HG03139 (cell line): ENCODE data around the gene CHRNB4.

Experiments
- ATAC-seq: cut with Tn5 transposase; IDR thresholded peaks from one replicate; pipeline ENCODE4 v1.9.1; 2021; ENCODE audit not compliant: unreplicated experiment

Gene CHRNB4

GRCh38 chr15:78668987-78669386 lies 28.0 kb upstream of the CHRNB4 start:
- ATAC-seq: no peak

GRCh38 chr15:78667578-78668236 lies 26.7 kb upstream of the CHRNB4 start:
- no peak for ATAC-seq

GRCh38 chr15:78666010-78666409 lies 25.0 kb upstream of the CHRNB4 start:
- no peak for ATAC-seq

DNA sequence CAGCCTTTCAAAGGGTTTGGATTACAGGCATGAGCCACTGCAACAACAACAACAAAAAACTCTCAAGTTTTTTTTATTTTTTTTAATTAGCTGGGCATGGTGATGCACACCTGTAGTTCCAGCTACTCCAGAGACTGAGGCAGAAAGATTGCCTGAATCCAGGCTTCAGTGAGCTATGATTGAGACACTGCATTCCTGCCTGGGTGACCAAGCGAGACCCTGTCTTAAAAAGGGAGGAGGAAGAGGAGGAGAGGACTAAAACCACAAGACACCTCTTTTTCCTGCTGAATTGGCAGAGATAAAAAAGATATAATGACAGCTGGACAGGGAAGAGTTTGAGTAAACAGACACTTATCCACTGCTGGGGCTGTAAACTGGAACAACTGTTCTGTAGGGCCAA lies 22.7 kb upstream of the CHRNB4 start:
- no peak for ATAC-seq

- no peak for ATAC-seq
Observed at GRCh38 chr15:78662028-78662427, 21.0 kb upstream of the CHRNB4 start.

DNA sequence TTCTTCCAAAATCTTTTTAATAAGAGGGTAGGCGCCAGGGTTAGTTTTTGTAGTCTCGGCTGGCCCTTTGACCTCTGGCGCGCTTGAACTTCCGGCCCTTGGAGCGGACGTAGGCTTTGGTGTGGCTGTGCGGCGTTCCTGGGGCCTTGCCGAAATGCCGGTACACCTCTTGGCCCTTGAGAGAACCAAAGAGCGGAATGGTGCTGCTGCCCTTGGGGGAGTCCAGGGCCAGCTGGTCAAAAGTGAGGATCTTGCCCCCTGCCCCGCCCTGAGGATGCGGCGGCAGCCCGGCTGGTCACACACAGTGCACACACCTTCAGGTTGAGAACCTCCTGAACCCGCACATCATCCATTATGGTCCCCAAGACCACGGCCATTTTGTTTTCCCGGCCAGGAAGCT lies 20.0 kb upstream of the CHRNB4 start:
- no peak for ATAC-seq

DNA sequence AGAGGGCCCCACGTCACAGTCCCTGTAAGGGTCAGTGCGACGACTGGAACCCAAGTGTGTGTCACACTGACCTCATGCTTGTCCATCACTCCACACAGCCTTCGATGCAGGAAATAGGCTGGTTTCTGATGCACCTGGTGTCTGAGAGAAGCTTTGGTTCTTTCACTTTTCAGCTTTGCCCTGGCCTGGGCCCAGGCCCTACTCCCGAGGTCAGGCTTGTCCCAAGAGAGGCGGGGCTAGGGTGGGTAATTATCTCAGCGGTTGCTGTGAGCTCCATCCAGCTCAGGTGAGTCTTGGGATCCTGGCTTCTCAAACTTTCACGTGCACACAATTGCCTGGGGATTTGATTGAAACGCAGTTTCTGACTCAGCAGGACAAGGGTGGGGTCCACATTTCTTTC lies 19.6 kb upstream of the CHRNB4 start:
- ATAC-seq: no peak

DNA sequence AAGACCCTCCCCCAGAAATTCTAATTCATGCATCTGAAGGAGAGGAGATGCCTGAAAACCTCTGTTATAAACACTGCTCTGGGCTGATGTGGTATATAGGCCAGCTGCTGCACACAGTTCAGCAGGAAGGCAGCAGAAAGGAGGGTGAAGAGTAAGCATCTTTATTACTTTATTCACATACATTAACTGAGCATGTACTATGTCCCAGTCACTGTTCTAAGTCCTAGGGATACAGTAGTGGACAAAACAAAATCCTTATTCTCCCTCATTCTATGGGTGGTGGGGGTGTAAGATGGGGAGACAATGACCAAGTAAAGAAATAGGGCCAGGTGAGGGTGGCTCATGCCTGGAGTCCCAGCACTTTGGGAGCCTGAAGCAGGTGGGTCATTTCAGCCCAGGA lies 17.8 kb upstream of the CHRNB4 start:
- no peak for ATAC-seq

GRCh38 chr15:78654272-78654671 lies 13.3 kb upstream of the CHRNB4 start:
- ATAC-seq: no peak

DNA sequence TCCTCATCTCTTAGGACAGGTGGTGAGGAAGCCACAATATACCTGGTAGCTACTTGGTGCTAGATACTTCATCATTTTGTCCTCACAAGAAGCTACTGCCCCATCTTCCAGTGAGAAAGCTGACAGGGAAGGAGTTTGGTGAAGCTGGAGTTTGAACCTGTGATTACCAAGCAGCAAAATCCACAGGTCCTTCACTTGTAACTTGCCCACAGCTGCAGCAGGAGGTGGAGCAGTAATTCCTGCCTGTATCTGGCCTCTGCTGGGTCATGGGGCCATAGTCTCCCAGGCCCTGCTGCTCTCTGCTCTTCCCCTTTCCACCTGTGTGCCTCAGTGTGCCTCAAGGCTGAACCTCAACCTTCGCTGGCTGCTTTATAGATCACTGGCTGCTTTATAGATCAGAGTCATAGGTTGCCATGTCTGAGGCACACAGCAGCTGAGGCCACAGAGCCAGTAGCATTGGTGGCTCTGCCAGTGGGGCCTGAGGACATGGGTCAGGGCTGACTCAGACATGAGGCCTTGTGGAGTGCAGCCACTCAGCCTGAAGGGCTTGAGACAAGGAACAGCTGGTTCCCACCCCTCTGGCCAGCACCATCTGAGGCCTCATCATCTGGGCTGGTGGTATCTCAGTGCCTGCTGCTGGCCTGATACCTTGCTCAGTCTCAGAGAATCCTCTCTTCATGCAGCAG lies 11.1 kb upstream of the CHRNB4 start:
- no peak for ATAC-seq

DNA sequence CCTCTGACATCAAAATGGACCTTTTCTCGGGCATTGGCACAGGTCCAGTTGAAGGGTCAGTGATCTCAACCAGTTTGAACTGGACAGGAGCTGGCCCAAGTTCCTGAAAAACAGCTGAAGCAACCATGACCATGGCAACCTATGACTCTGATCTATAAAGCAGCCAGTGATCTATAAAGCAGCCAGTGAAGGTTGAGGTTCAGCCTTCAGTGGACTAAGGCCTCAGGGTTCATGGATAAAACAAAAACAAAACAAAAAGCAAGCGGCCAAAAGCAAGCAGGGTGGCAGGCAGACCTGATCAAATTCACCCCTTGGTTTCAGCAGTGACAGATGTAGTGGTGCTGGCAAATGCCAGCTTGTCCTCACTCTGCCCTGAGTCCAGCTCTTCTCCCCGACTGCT lies 10.0 kb upstream of the CHRNB4 start:
- ATAC-seq: no peak

- ATAC-seq: no peak
Observed at GRCh38 chr15:78650022-78650421, 9.0 kb upstream of the CHRNB4 start.

GRCh38 chr15:78645009-78645408 lies 4.0 kb upstream of the CHRNB4 start:
- ATAC-seq: no peak

DNA sequence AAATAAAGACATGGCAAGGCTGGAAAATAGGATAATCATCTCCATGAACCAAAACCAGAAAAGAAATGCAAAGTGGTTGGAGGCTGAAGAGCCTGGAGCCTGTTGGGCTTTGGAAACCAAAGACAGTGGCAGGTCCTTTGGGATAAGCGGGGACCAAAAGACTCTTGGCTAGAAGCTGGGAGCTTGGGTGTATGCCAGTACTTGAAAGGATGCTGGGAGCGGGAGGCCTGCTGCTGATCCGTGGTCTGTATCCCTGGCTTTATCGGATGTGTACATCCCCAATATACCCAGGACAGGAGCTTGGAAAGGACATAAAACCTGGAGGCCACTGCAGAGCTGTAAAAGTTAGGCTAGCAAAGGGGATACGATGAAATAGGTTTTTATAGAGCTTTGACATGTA lies 1.3 kb upstream of the CHRNB4 start:
- ATAC-seq: no peak

DNA sequence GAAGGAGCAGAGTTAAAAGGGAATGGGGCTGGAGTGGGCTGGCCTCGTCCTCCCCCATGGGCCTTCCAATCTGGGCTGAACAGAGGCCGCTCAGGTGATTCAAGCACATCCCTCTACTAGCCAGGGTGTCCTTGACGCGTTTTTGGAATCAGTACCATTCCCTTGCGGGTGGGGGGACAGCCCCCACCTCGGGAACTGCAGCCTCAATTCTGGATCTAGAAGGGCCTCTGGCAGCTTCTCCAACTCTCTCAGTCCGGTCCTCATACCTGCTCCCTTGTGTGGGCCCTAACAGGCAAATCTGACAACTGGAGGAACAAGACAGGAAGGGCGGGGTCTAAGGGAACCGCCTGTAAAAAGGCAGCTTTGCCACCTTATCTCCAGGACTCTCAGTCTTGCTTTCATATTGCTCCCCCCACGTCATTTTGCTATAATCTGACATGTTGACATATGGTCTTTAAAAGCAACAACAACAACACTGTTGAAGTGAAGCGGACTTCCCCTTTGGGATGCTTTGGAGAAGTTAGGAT lies 802 bp upstream of the CHRNB4 start:
- no peak for ATAC-seq

DNA sequence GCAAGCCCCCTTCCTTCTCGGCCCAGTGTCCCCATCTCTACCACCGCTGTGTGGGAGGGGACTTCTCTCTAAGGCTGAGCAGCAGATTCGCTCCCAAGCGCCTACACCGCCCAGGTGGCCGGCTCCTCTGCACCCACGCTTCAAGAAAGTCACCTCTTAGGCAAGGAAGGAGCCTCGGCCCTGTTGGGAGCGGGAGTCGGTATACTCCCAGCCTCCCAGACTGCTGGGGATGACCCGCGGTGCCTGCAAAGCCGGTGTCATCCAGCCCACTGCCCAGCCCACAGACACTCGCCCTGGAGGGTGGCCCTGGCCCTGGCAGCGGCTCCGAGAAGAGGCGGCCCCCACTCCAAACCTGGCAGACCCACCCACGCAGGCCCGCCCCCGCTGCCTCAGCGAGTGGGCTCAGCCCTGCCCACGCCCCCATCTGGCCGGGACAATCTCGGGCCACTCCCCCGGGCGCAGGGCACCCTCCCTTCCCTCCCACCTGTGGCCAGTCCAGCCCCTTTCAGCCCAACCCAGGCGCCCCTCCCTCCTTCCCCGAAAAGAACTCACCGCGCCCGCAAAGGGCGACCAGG lies 396 bp downstream of the CHRNB4 start:
- no peak for ATAC-seq

GRCh38 chr15:78638658-78639314 lies 2.2 kb downstream of the CHRNB4 start:
- ATAC-seq: no peak

DNA sequence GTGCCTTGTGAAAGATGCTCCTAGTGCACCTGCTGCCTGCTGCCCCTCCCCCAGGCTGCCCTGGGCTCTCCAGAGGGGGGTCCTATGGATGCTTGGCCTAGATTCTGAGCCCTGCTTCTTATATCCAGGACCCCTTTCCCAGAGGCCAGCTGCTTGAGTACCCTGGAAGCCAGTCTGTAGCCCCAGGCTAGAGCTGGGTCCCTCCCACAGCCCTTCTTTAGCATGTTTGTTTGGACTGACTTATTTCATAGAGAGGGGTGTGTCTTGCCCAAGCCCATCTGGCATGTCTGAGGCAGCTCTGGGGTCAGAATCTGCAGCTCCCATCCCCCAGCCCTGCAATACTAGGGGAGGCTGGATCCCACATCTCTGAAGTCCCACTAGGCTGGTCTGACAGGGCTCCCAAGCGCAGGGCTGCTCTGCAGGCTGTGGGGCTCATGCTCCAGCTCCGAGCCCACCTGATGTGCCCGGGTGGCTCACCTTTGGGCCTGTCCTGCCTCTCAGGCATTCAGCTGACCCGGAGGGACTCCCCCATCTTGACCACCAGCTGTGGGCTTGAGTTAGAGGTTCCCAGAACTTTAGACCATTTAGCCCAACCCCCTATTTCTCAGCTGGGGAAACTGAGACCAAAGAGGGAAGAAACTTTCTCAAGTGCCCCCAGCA lies 3.1 kb downstream of the CHRNB4 start:
- no peak for ATAC-seq

DNA sequence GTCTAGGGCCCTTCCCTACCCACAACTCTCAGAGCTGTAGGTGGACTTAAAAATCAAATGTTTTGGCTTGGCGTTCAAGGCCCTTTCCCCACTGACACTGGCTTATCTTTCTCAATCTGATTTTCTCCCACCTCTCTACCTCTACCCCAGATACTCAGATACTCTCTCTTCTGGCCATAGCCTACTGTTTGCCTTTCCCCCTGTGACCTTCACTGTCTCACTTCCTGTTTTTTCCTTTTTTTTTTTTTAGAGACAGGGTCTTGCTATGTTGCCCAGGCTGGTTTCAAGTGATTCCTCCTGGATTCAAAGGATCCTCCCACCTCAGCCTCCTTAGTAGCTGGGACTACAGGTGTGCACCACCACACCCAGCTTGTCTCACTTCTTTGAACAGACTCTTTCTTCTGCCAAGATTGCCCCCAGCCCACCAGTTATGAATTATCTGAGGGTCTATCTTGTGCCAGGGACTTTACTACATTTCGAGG lies 4.6 kb downstream of the CHRNB4 start:
- ATAC-seq: no peak

- no peak for ATAC-seq
Observed at GRCh38 chr15:78635346-78635745, 5.7 kb downstream of the CHRNB4 start.
